Endothelial cell of umbilical vein (primary cell): ENCODE data around the gene TXNRD1. TPM values are rescaled to one million over a fixed set of nuclear protein-coding genes. Genes with fewer than 3 reads are reported as not detected.

ENCODE experiments used
- BruUV-seq: library from RNA; stranded (reverse); fragments of 400-500 nt; replicated peaks from 2 replicates; lab custom pipeline; 2021; lab: Mats Ljungman, UMichigan
- CTCF ChIA-PET: fragments of 300-600, 350-600 bp; sonication (Branson Sonifier 250); formaldehyde crosslinking; loops from one replicate; lab custom pipeline; 2021; ENCODE audit warnings: antibody characterized with exemption, inconsistent platforms; lab: Charles Lee
- POLR2A ChIA-PET: fragments of 300-600, 350-600 bp; sonication (Branson Sonifier 250); formaldehyde crosslinking; loops from one replicate; lab custom pipeline; 2021; ENCODE audit warnings: antibody characterized with exemption, inconsistent platforms; lab: Charles Lee
- DNase-seq: peaks from one replicate; pipeline ENCODE4 v3.0.0-alpha.2; 2011; ENCODE audit warnings: low read depth, low spot score
- FAIRE-seq: peaks from 2 replicates; lab custom pipeline; 2011; peaks lifted over from hg19 to GRCh38; lab: Jason Lieb, UNC
- H2AFZ ChIP-seq: 2 replicates; pipeline ENCODE4 v1.6.0; 2012; ENCODE audit warnings: low read depth, low read length, control low read depth, inconsistent platforms
- H3K27ac ChIP-seq: 2 replicates; pipeline ENCODE4 v1.5.1; 2011; ENCODE audit warnings: low read depth, mild to moderate bottlenecking, control low read depth, low read length, moderate library complexity; ENCODE audit not compliant: insufficient read depth
- H3K27me3 ChIP-seq, 2 experiments: 2 replicates each; pipeline versions ENCODE4 v1.6.0 to v1.6.1; 2011; ENCODE audit warnings: low read length in 2 of 2, mixed read lengths in 1 of 2; ENCODE audit not compliant: control insufficient read depth in 2 of 2, insufficient read depth in 2 of 2
- H3K36me3 ChIP-seq, 2 experiments: 2 replicates in 1 of 2; 3 replicates in 1 of 2; pipeline ENCODE4 v1.5.1; 2011; ENCODE audit warnings: low read length in 2 of 2, mild to moderate bottlenecking in 1 of 2, moderate library complexity in 1 of 2; ENCODE audit not compliant: control insufficient read depth in 2 of 2, insufficient read depth in 2 of 2; ENCODE audit errors: extremely low read depth in 1 of 2
- H3K4me1 ChIP-seq: 3 replicates; pipeline ENCODE4 v1.5.1; 2011; ENCODE audit warnings: mild to moderate bottlenecking, low read length; ENCODE audit not compliant: control insufficient read depth, insufficient read depth; ENCODE audit errors: extremely low read depth
- H3K4me2 ChIP-seq: 2 replicates; pipeline ENCODE4 v1.6.1; 2011; ENCODE audit warnings: low read length, control low read depth, mixed read lengths; ENCODE audit not compliant: insufficient read depth
- H3K4me3 ChIP-seq, 3 experiments: fragments of 200-600 bp in 1 of 3; sonication (generic), shearing (Covaris generic) in 1 of 3; replicated peaks in 1 of 3; 2 replicates each; pipeline ENCODE4 v1.5.1; 2011 to 2016; ENCODE audit warnings: control low read depth in 3 of 3, low read length in 3 of 3, mild to moderate bottlenecking in 2 of 3, inconsistent platforms in 1 of 3, low read depth in 1 of 3, moderate library complexity in 1 of 3; ENCODE audit not compliant: insufficient read depth in 1 of 3
- H3K79me2 ChIP-seq: 2 replicates; pipeline ENCODE4 v1.6.0; 2012; ENCODE audit warnings: low read length, inconsistent platforms; ENCODE audit not compliant: control insufficient read depth, insufficient read depth
- H3K9ac ChIP-seq: replicated peaks from 2 replicates; pipeline ENCODE3; 2011; ENCODE audit warnings: low read length, control low read depth; ENCODE audit not compliant: insufficient read depth; ENCODE audit errors: extremely low read depth
- H3K9me1 ChIP-seq: replicated peaks from 3 replicates; pipeline ENCODE4 v1.6.0; 2011; ENCODE audit warnings: mild to moderate bottlenecking, low read length; ENCODE audit not compliant: control insufficient read depth, insufficient read depth; ENCODE audit errors: extremely low read depth
- H3K9me3 ChIP-seq: replicated peaks from 2 replicates; pipeline ENCODE4 v1.5.1; 2012; ENCODE audit warnings: low read length, inconsistent platforms; ENCODE audit not compliant: control insufficient read depth, insufficient read depth
- H4K20me1 ChIP-seq: replicated peaks from 2 replicates; pipeline ENCODE3; 2011; ENCODE audit warnings: mild to moderate bottlenecking, low read length; ENCODE audit not compliant: control insufficient read depth, insufficient read depth; ENCODE audit errors: extremely low read depth
- CTCF ChIP-seq, 2 donors: IDR thresholded peaks; 1 replicate in 1 of 2; 2 replicates in 1 of 2; pipeline ENCODE4 v1.5.1; 2011; ENCODE audit warnings: low read length in 2 of 2, mild to moderate bottlenecking in 2 of 2, moderate library complexity in 2 of 2, control low read depth in 1 of 2, inconsistent platforms in 1 of 2, low read depth in 1 of 2; ENCODE audit not compliant: insufficient read depth in 1 of 2; ENCODE audit errors: extremely low read depth in 1 of 2
- EZH2 ChIP-seq: IDR thresholded peaks from 2 replicates; pipeline ENCODE4 v1.6.1; 2012; ENCODE audit warnings: borderline replicate concordance, low read depth, mild to moderate bottlenecking, moderate library complexity, low read length, inconsistent platforms; ENCODE audit not compliant: severe bottlenecking
- FOS ChIP-seq: IDR thresholded peaks from 2 replicates; pipeline ENCODE4 v1.6.1; 2011; ENCODE audit warnings: mild to moderate bottlenecking, low read length, moderate library complexity, borderline replicate concordance; ENCODE audit not compliant: insufficient read depth
- GATA2 ChIP-seq: IDR thresholded peaks from 2 replicates; pipeline ENCODE4 v1.7.0; 2011; ENCODE audit warnings: low read depth, mild to moderate bottlenecking, moderate library complexity, mixed read lengths, low read length; ENCODE audit not compliant: insufficient read length, insufficient read depth
- JUN ChIP-seq: IDR thresholded peaks from 2 replicates; pipeline ENCODE4 v1.6.1; 2011; ENCODE audit warnings: borderline replicate concordance, low read depth; ENCODE audit not compliant: insufficient read length, insufficient read depth
- MAX ChIP-seq: IDR thresholded peaks from 2 replicates; pipeline ENCODE4 v1.6.1; 2011; ENCODE audit not compliant: insufficient read depth, insufficient read length
- MYC ChIP-seq: IDR thresholded peaks from one replicate; pipeline ENCODE4 v1.6.1; 2011; ENCODE audit warnings: mild to moderate bottlenecking, low read depth, low read length
- POLR2A ChIP-seq: IDR thresholded peaks from 2 replicates; pipeline ENCODE4 v1.6.1; 2012; ENCODE audit warnings: low read depth, mild to moderate bottlenecking, control low read depth, low read length
- POLR2AphosphoS5 ChIP-seq: IDR thresholded peaks from 2 replicates; pipeline ENCODE4 v1.6.1; 2012; ENCODE audit warnings: low read depth, mild to moderate bottlenecking, control low read depth, low read length, moderate library complexity; ENCODE audit not compliant: insufficient read depth
- dilution Hi-C: fragments of 300-500 bp; cut with MboI; formaldehyde crosslinking; loops from one replicate; pipeline ENCODE4 v1.15.0; 2019; ENCODE audit warnings: low sequenced_read_pairs; ENCODE audit not compliant: extremely low pct_ligation_motif_present
- intact Hi-C: fragments of 100-400 bp; cut with micrococcal nuclease; formaldehyde crosslinking; loops from one replicate; pipeline ENCODE4 v1.10.0; 2022
- polyA plus RNA-seq, 4 experiments: library from polyadenylated mRNA; depleted of rRNA in 3 of 4; stranded (reverse) in 3 of 4; unstranded in 1 of 4; fragments of >200 nt; gene quantifications; 2 replicates each; pipeline versions ENCODE4 v1.2.1 to v1.2.3, GENCODE V29; 2011 to 2012; ENCODE audit warnings: missing spikeins in 1 of 4
- total RNA-seq: library from RNA; stranded (reverse); gene quantifications from 2 replicates; pipeline ENCODE4 v1.2.3, GENCODE V29; 2021

Gene TXNRD1
- total and polyA plus RNA-seq, 2 donors (not counting 3 experiments of a cell fraction or from before 2014, with no cell fraction given) = 309 to 566 TPM

GRCh38 chr12:104218935-104219334, 3.4 kb downstream of the TXNRD1 start:
- ChIA-PET CTCF (interaction anchor here (1.0 to 5.6 kb wide), 8 partner anchors 8 to 95 kb away, joined by 4 to 49 read pairs (median 7); no protein-coding TSS in a partner anchor), POLR2A (interaction anchor here (0.7 to 6.8 kb wide), 6 partner anchors 55 to 889 kb away, joined by 3 to 222 read pairs (median 8); partner anchors contain the start of genes EID3 and WASHC4)
- no peaks in the 10 kb centered on the region for H3K9me3 ChIP-seq
- BruUV-seq = TSS peak; percentile 72
- H3K36me3 ChIP-seq = no peaks in the 10 kb centered on the region
- no peak for FAIRE-seq
- intact Hi-C loops = loop anchor here (1.0 to 5.0 kb wide), 4 partner anchors 61 to 238 kb away; partner anchors contain the start of genes CHST11 and EID3
- no peak overlapping the region for H3K4me3 ChIP-seq
- H3K27me3 ChIP-seq = no peaks in the 10 kb centered on the region
- no peaks in the 10 kb centered on the region for H4K20me1 ChIP-seq
- dilution Hi-C loops = no loop called here
- peak overlapping the region; percentile 73 for H3K4me2 ChIP-seq
- TF ChIP-seq JUN (no peak), POLR2AphosphoS5 (no peak)
- no peaks in the 10 kb centered on the region for H3K9me1 ChIP-seq
- H3K4me1 ChIP-seq = peaks cover 40% of the 10 kb centered on the region
- H3K27ac ChIP-seq = peak overlapping the region; percentile 95
- H3K79me2 ChIP-seq = peaks cover 14% of the 10 kb centered on the region
- DNase-seq = peak; percentile 58
- H3K9ac ChIP-seq = peak overlapping the region; percentile 82
- no peak overlapping the region for H2AFZ ChIP-seq

GRCh38 chr12:104219361-104219892, 3.8 kb downstream of the TXNRD1 start:
- POLR2A ChIA-PET = interaction anchor here (0.6 to 6.8 kb wide), 10 partner anchors 55 to 888 kb away, joined by 3 to 222 read pairs (median 6); partner anchors contain the start of genes EID3 and WASHC4

More at GRCh38 chr12:104219361-104219892, 3.8 kb downstream of the TXNRD1 start:
- no peaks in the 10 kb centered on the region for H3K9me1 ChIP-seq
- dilution Hi-C loops = no loop called here
- FAIRE-seq = peak; percentile 96
- H3K9ac ChIP-seq = peak overlapping the region; percentile 82
- H3K4me1 ChIP-seq = peaks cover 40% of the 10 kb centered on the region
- H3K27ac ChIP-seq = peak overlapping the region; percentile 95
- CTCF ChIA-PET = interaction anchor here (0.7 to 5.6 kb wide), 13 partner anchors 8 to 94 kb away, joined by 3 to 49 read pairs (median 4); no protein-coding TSS in a partner anchor
- intact Hi-C loops = loop anchor here (1.0 to 5.0 kb wide), 4 partner anchors 61 to 238 kb away; partner anchors contain the start of genes CHST11 and EID3
- TF ChIP-seq CTCF (IDR thresholded peaks at IDR 0.05; ENCODE audit: extremely low read depth in 1 of 2, insufficient read depth in 1 of 2, low read depth in 1 of 2, low read length in 2 of 2) (no peak), EZH2 (no peak), JUN (peak; percentile 86), POLR2A (no peak), MYC (no peak), MAX (no peak), GATA2 (no peak), FOS (peak; percentile 71), POLR2AphosphoS5 (peak; percentile 60)
- H3K27me3 ChIP-seq = no peaks in the 10 kb centered on the region
- H4K20me1 ChIP-seq = no peaks in the 10 kb centered on the region
- no peaks in the 10 kb centered on the region for H3K9me3 ChIP-seq
- peak overlapping the region; percentile 73 for H3K4me2 ChIP-seq
- peak; percentile 95 for DNase-seq
- BruUV-seq = no TSS peak
- no peak overlapping the region for H2AFZ ChIP-seq
- H3K79me2 ChIP-seq = peaks cover 14% of the 10 kb centered on the region
- H3K36me3 ChIP-seq = no peaks in the 10 kb centered on the region
- H3K4me3 ChIP-seq = peak overlapping the region in 1 of 3 experiments; percentile 2
